Esophagus squamous epithelium (tissue), 4 donors: Measurements from ENCODE around the gene TCTN2.

Experiments used
- POLR2A ChIP-seq, 4 donors: fragments of 450-650 bp; IDR thresholded peaks; one replicate each; pipeline ENCODE4 v1.6.1; 2017; ENCODE audit warnings: antibody characterized with exemption in 4 of 4, mild to moderate bottlenecking in 4 of 4, moderate library complexity in 3 of 4
- TF ChIP-seq, protein P1 (sequence below), 6 experiments: fragments of 450-650 bp in 4 of 6; fragments of 200-600 bp in 2 of 6; sonication (generic) in 2 of 6; IDR thresholded peaks; one replicate each; pipeline ENCODE4 v1.5.1; 2016 to 2019; ENCODE audit warnings: antibody characterized with exemption in 6 of 6, mild to moderate bottlenecking in 4 of 6, moderate library complexity in 4 of 6

DNA sequence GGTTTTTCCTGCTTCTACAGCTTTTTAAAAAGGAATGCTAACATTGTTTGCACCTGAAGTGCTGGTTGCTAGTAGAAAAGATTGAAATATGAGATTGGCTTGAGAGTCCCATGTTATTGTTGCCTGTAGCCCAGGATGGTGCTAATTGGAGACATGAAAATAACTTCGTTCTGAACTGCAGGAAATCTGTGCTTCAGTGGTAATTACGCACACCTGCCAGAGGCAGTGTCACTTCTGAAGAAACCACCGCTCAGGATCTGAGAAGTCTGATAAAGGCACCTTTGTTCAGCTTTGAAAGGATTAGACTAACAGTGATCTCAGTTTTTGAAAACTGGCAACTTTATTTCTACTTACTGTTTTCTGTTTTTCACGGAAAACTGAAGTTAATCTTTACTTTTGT, 25.7 kb downstream of the TCTN2 start:
- TF ChIP-seq, protein P1, sequence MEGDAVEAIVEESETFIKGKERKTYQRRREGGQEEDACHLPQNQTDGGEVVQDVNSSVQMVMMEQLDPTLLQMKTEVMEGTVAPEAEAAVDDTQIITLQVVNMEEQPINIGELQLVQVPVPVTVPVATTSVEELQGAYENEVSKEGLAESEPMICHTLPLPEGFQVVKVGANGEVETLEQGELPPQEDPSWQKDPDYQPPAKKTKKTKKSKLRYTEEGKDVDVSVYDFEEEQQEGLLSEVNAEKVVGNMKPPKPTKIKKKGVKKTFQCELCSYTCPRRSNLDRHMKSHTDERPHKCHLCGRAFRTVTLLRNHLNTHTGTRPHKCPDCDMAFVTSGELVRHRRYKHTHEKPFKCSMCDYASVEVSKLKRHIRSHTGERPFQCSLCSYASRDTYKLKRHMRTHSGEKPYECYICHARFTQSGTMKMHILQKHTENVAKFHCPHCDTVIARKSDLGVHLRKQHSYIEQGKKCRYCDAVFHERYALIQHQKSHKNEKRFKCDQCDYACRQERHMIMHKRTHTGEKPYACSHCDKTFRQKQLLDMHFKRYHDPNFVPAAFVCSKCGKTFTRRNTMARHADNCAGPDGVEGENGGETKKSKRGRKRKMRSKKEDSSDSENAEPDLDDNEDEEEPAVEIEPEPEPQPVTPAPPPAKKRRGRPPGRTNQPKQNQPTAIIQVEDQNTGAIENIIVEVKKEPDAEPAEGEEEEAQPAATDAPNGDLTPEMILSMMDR (IDR thresholded peaks at IDR 0.05), result no peak
- no peak for TF ChIP-seq POLR2A (IDR thresholded peaks at IDR 0.05)
